HG02759 (cell line): Measurements from ENCODE around the gene RALGAPA2.

ENCODE experiments used
- ATAC-seq: cut with Tn5 transposase; IDR thresholded peaks from one replicate; pipeline ENCODE4 v1.9.1; 2021; ENCODE audit warnings: mild to moderate bottlenecking, moderate library complexity; ENCODE audit not compliant: unreplicated experiment

The RALGAPA2 gene

GRCh38 chr20:20412750-20413149 lies 299.7 kb downstream of the RALGAPA2 start:
- no peak for ATAC-seq

- no peak for ATAC-seq
Observed at GRCh38 chr20:20411836-20412235, 300.6 kb downstream of the RALGAPA2 start.

GRCh38 chr20:20411402-20411801 lies 301.0 kb downstream of the RALGAPA2 start:
- no peak for ATAC-seq

GRCh38 chr20:20410678-20411077 lies 301.8 kb downstream of the RALGAPA2 start:
- ATAC-seq = no peak

GRCh38 chr20:20409331-20409730 lies 303.1 kb downstream of the RALGAPA2 start:
- no peak for ATAC-seq

- no peak for ATAC-seq
Observed at GRCh38 chr20:20407891-20408805, 304.3 kb downstream of the RALGAPA2 start.

- no peak for ATAC-seq
Observed at GRCh38 chr20:20406306-20406705, 306.1 kb downstream of the RALGAPA2 start.

GRCh38 chr20:20405623-20406022 lies 306.8 kb downstream of the RALGAPA2 start:
- ATAC-seq = no peak

- no peak for ATAC-seq
Observed at GRCh38 chr20:20404633-20405032, 307.8 kb downstream of the RALGAPA2 start.

GRCh38 chr20:20401991-20402390 lies 310.5 kb downstream of the RALGAPA2 start:
- no peak for ATAC-seq

- ATAC-seq = no peak
Observed at GRCh38 chr20:20399531-20400500, 312.6 kb downstream of the RALGAPA2 start.

- no peak for ATAC-seq
Observed at GRCh38 chr20:20398123-20398522, 314.3 kb downstream of the RALGAPA2 start.

GRCh38 chr20:20396794-20397193 lies 315.6 kb downstream of the RALGAPA2 start:
- no peak for ATAC-seq

GRCh38 chr20:20395903-20396568 lies 316.4 kb downstream of the RALGAPA2 start:
- no peak for ATAC-seq

- ATAC-seq = no peak
Observed at GRCh38 chr20:20395087-20395486, 317.4 kb downstream of the RALGAPA2 start.

- ATAC-seq = no peak
Observed at GRCh38 chr20:20393207-20394120, 319.0 kb downstream of the RALGAPA2 start.

- no peak for ATAC-seq
Observed at GRCh38 chr20:20391766-20392165, 320.7 kb downstream of the RALGAPA2 start.

GRCh38 chr20:20391115-20391514 lies 321.3 kb downstream of the RALGAPA2 start:
- ATAC-seq = no peak

- ATAC-seq = no peak
Observed at GRCh38 chr20:20390393-20390792, 322.1 kb downstream of the RALGAPA2 start.

GRCh38 chr20:20386192-20386591 lies 326.3 kb downstream of the RALGAPA2 start:
- no peak for ATAC-seq
